Measurements from ENCODE around the gene ALOXE3. TPM values are rescaled to one million over a fixed set of nuclear protein-coding genes. Genes with fewer than 3 reads are reported as not detected.

Gene ALOXE3
- total RNA-seq, 4 donors from 2014 or later: not detected

GRCh38 chr17:8096541-8096940 is 21.8 kb downstream of the ALOXE3 start:
- Histone ChIP-seq H3K27me3 (peaks cover 20 to 26% (median 25%) of the 10 kb centered on the region in 3 donors), H3K4me1 (no peaks in the 10 kb centered on the region), H3K4me3 (no peak overlapping the region), H3K9me3 (no peaks in the 10 kb centered on the region), H3K27ac (no peak overlapping the region), H3K36me3 (no peaks in the 10 kb centered on the region)
- ATAC-seq: no peak
- no peak for TF ChIP-seq POLR2A (IDR thresholded peaks at IDR 0.05)
- no peak for TF ChIP-seq CTCF (IDR thresholded peaks at IDR 0.05 in 4 of 5, conservative IDR thresholded peaks at IDR 0.05 in 1 of 5)
- in situ Hi-C loops (cut with MboI; ENCODE audit: low sequenced_read_pairs in 4 of 4) (loop anchor here in 3 of 4 donors (25.0 kb wide), 2 partner anchors 191 to 216 kb away; partner anchors contain the start of genes ARHGEF15 (in 2 of the 3), RANGRF (in 1 of the 3) and SLC25A35 (in 1 of the 3)), intact Hi-C loops (cut with DNase I; ENCODE audit: low total_unique reads) (no loop called here)
- no peak for DNase-seq

GRCh38 chr17:8095361-8095760 is 23.0 kb downstream of the ALOXE3 start:
- Histone ChIP-seq H3K4me3 (no peak overlapping the region), H3K9me3 (no peaks in the 10 kb centered on the region), H3K4me1 (no peaks in the 10 kb centered on the region), H3K27ac (no peak overlapping the region), H3K36me3 (no peaks in the 10 kb centered on the region), H3K27me3 (peaks cover 20 to 32% (median 29%) of the 10 kb centered on the region in 3 donors)
- intact Hi-C loops (cut with DNase I; ENCODE audit: low total_unique reads) (no loop called here), in situ Hi-C loops (cut with MboI; ENCODE audit: low sequenced_read_pairs in 4 of 4) (loop anchor here in 3 of 4 donors (25.0 kb wide), 2 partner anchors 192 to 217 kb away; partner anchors contain the start of genes ARHGEF15 (in 2 of the 3), RANGRF (in 1 of the 3) and SLC25A35 (in 1 of the 3))
- DNase-seq (no peak), ATAC-seq (no peak)
- TF ChIP-seq CTCF (IDR thresholded peaks at IDR 0.05 in 4 of 5, conservative IDR thresholded peaks at IDR 0.05 in 1 of 5): no peak
- TF ChIP-seq POLR2A (IDR thresholded peaks at IDR 0.05): no peak

- Histone ChIP-seq H3K27me3 (peaks cover 10 to 38% (median 30%) of the 10 kb centered on the region in 3 donors), H3K27ac (no peak overlapping the region), H3K9me3 (no peaks in the 10 kb centered on the region), H3K4me3 (no peak overlapping the region), H3K4me1 (no peaks in the 10 kb centered on the region), H3K36me3 (no peaks in the 10 kb centered on the region)
- DNase-seq (no peak), ATAC-seq (no peak)
- intact Hi-C loops (cut with DNase I; ENCODE audit: low total_unique reads) (no loop called here), in situ Hi-C loops (cut with MboI; ENCODE audit: low sequenced_read_pairs in 4 of 4) (loop anchor here in 3 of 4 donors (25.0 kb wide), 2 partner anchors 196 to 221 kb away; partner anchors contain the start of genes ARHGEF15 (in 2 of the 3), RANGRF (in 1 of the 3) and SLC25A35 (in 1 of the 3))
- TF ChIP-seq POLR2A (IDR thresholded peaks at IDR 0.05): no peak
- TF ChIP-seq CTCF (IDR thresholded peaks at IDR 0.05 in 4 of 5, conservative IDR thresholded peaks at IDR 0.05 in 1 of 5): no peak
Observed at GRCh38 chr17:8091033-8091687, 27.2 kb downstream of the ALOXE3 start.

GRCh38 chr17:8089728-8090127 is 28.6 kb downstream of the ALOXE3 start:
- no peak overlapping the region for H3K4me3 ChIP-seq
- H3K4me1 ChIP-seq: no peaks in the 10 kb centered on the region
- intact Hi-C loops (cut with DNase I; ENCODE audit: low total_unique reads): loop anchor here (10.0 kb wide), 1 partner anchor 205 kb away; the partner anchor contains the start of gene SLC25A35
- in situ Hi-C loops (cut with MboI; ENCODE audit: low sequenced_read_pairs in 4 of 4): loop anchor here in 3 of 4 donors (25.0 kb wide), 2 partner anchors 198 to 223 kb away; partner anchors contain the start of genes ARHGEF15 (in 2 of the 3), RANGRF (in 1 of the 3) and SLC25A35 (in 1 of the 3)
- H3K27me3 ChIP-seq: peaks cover 6 to 25% (median 18%) of the 10 kb centered on the region in 3 donors
- H3K36me3 ChIP-seq: no peaks in the 10 kb centered on the region
- ATAC-seq (no peak), DNase-seq (no peak)
- TF ChIP-seq POLR2A (IDR thresholded peaks at IDR 0.05) (no peak), CTCF (IDR thresholded peaks at IDR 0.05 in 4 of 5, conservative IDR thresholded peaks at IDR 0.05 in 1 of 5) (no peak)
- no peak overlapping the region for H3K27ac ChIP-seq
- no peaks in the 10 kb centered on the region for H3K9me3 ChIP-seq
